HepG2 (cell line): Measurements from ENCODE around the gene F7. TPM values are rescaled to one million over a fixed set of nuclear protein-coding genes. Genes with fewer than 3 reads are reported as not detected.
A peak's percentile ranks its signal among the peaks of the same experiment; 100 is the strongest.

Experiments
- ATAC-seq: fragments of 200-7000 bp; cut with Tn5 transposase; 3 replicates; pipeline ENCODE4 v1.9.1; 2020; ENCODE audit warnings: mild to moderate bottlenecking, moderate library complexity
- Bru-seq: library from RNA; stranded (reverse); fragments of 400-500 nt; gene quantifications from one replicate; lab custom pipeline; 2021; lab: Mats Ljungman, UMichigan
- BruChase-seq, 2 experiments: library from RNA; stranded (reverse); fragments of 400-500 nt; gene quantifications; one replicate each; lab custom pipeline; 2021; lab: Mats Ljungman, UMichigan
- BruUV-seq: library from RNA; stranded (reverse); fragments of 400-500 nt; replicated peaks from 2 replicates; lab custom pipeline; 2021; lab: Mats Ljungman, UMichigan
- CTCF ChIA-PET: fragments of 300-600 bp; formaldehyde crosslinking; extraction: SDS; loops from one replicate; lab custom pipeline; 2021; ENCODE audit warnings: low total read pairs, inconsistent platforms, low intra/inter-chr PET ratio; lab: Yijun Ruan, JAX
- POLR2A ChIA-PET: fragments of 350-600 bp; sonication (Branson Sonifier 250); formaldehyde crosslinking; loops from one replicate; lab custom pipeline; 2020; ENCODE audit warnings: antibody characterized with exemption, inconsistent platforms; lab: Yijun Ruan, JAX
- DNase-seq: peaks from one replicate; pipeline ENCODE4 v3.0.0-alpha.2; 2015; ENCODE audit warnings: low spot score
- FAIRE-seq: peaks from 3 replicates; lab custom pipeline; 2011; peaks lifted over from hg19 to GRCh38; lab: Jason Lieb, UNC
- H2AFZ ChIP-seq: one replicate; pipeline ENCODE4 v1.6.1; 2011; ENCODE audit warnings: low read length, inconsistent platforms
- H3K27ac ChIP-seq: fragments of 300-600 bp; 3 replicates; pipeline ENCODE4 v1.8.0; 2011; ENCODE audit warnings: mixed run types, mild to moderate bottlenecking, mixed read lengths, low read length, inconsistent platforms; ENCODE audit not compliant: insufficient read depth; ENCODE audit errors: extremely low read length
- H3K27me3 ChIP-seq, 2 experiments: fragments of 200-600 bp in 1 of 2; 2 replicates in 1 of 2; 3 replicates in 1 of 2; pipeline versions ENCODE4 v1.6.0 to v1.8.0; 2011; ENCODE audit warnings: low read length in 2 of 2, mild to moderate bottlenecking in 2 of 2, moderate library complexity in 2 of 2, inconsistent platforms in 1 of 2; ENCODE audit not compliant: insufficient read depth in 2 of 2, control insufficient read depth in 1 of 2
- H3K36me3 ChIP-seq, 2 experiments: fragments of 200-600 bp in 1 of 2; replicated peaks in 1 of 2; 2 replicates in 1 of 2; 3 replicates in 1 of 2; pipeline versions ENCODE4 v1.5.1 to v1.8.0; 2011; ENCODE audit warnings: low read length in 2 of 2, inconsistent platforms in 1 of 2; ENCODE audit not compliant: insufficient read depth in 2 of 2, control insufficient read depth in 1 of 2
- H3K4me1 ChIP-seq: 2 replicates; pipeline ENCODE4 v1.5.1; 2012; ENCODE audit warnings: low read length, inconsistent platforms; ENCODE audit not compliant: insufficient read depth
- H3K4me2 ChIP-seq: 2 replicates; pipeline ENCODE4 v1.6.0; 2011; ENCODE audit warnings: low read depth, low read length, inconsistent platforms
- H3K4me3 ChIP-seq, 3 experiments: fragments of 200-600 bp in 1 of 3; sonication (generic), shearing (Covaris generic) in 1 of 3; replicated peaks in 1 of 3; 2 replicates each; pipeline ENCODE4 v1.5.1; 2011 to 2016; ENCODE audit warnings: low read length in 3 of 3, inconsistent platforms in 2 of 3, low read depth in 2 of 3, mild to moderate bottlenecking in 2 of 3, control low read depth in 1 of 3, mixed read lengths in 1 of 3; ENCODE audit not compliant: insufficient read depth in 1 of 3
- H3K79me2 ChIP-seq: one replicate; pipeline ENCODE4 v1.6.1; 2011; ENCODE audit warnings: low read length, inconsistent platforms; ENCODE audit not compliant: insufficient read depth
- H3K9ac ChIP-seq: 2 replicates; pipeline ENCODE4 v1.6.0; 2011; ENCODE audit warnings: mild to moderate bottlenecking, low read depth, low read length, inconsistent platforms; ENCODE audit not compliant: insufficient read depth
- H3K9me3 ChIP-seq: 2 replicates; pipeline ENCODE4 v1.5.1; 2012; ENCODE audit warnings: mild to moderate bottlenecking, low read length
- H4K20me1 ChIP-seq: 2 replicates; pipeline ENCODE4 v1.6.0; 2011; ENCODE audit warnings: inconsistent platforms, mild to moderate bottlenecking, low read length, moderate library complexity; ENCODE audit not compliant: insufficient read depth
- AGO1 ChIP-seq: fragments of 200-400 bp; formaldehyde crosslinking; IDR thresholded peaks from 2 replicates; pipeline ENCODE4 v1.6.1; 2017; ENCODE audit warnings: mild to moderate bottlenecking, low read depth, low read length, moderate library complexity; ENCODE audit not compliant: poor library complexity, severe bottlenecking
- AKAP8 ChIP-seq: sonication (generic); formaldehyde crosslinking; IDR thresholded peaks from 2 replicates; pipeline ENCODE4 v1.5.1; 2020; ENCODE audit warnings: mild to moderate bottlenecking, missing genetic modification reagents
- BCL3 ChIP-seq: sonication (generic); formaldehyde crosslinking; IDR thresholded peaks from 2 replicates; pipeline ENCODE4 v1.5.1; 2020; ENCODE audit warnings: mild to moderate bottlenecking, missing genetic modification reagents, moderate library complexity
- HHEX ChIP-seq: IDR thresholded peaks from 2 replicates; pipeline ENCODE4 v1.6.1; 2016; ENCODE audit warnings: control low read depth
- HIC2 ChIP-seq: sonication (generic); formaldehyde crosslinking; IDR thresholded peaks from 2 replicates; pipeline ENCODE4 v1.9.0; 2022; ENCODE audit warnings: low read depth, missing genetic modification reagents
- KMT2B ChIP-seq: IDR thresholded peaks from 2 replicates; pipeline ENCODE4 v1.6.1; 2016; ENCODE audit warnings: missing genetic modification reagents, missing compliant biosample characterization
- MTA1 ChIP-seq: sonication (generic); formaldehyde crosslinking; IDR thresholded peaks from 2 replicates; pipeline ENCODE4 v1.4.0; 2020; ENCODE audit warnings: missing genetic modification reagents, mild to moderate bottlenecking, borderline replicate concordance
- SCMH1 ChIP-seq: sonication (generic); formaldehyde crosslinking; IDR thresholded peaks from 2 replicates; pipeline ENCODE4 v1.9.0; 2021; ENCODE audit warnings: missing genetic modification reagents, mild to moderate bottlenecking, borderline replicate concordance
- ZNF230 ChIP-seq: sonication (generic); formaldehyde crosslinking; IDR thresholded peaks from 2 replicates; pipeline ENCODE4 v1.4.0; 2020; ENCODE audit warnings: mild to moderate bottlenecking, missing genetic modification reagents
- ZNF879 ChIP-seq: sonication (generic); formaldehyde crosslinking; IDR thresholded peaks from 2 replicates; pipeline ENCODE4 v1.8.1; 2023; ENCODE audit warnings: missing genetic modification reagents
- WGBS: methylation state at CpG from one replicate; pipeline ENCODE4 v1.1.6; 2017; ENCODE audit warnings: low lambda C conversion rate; 5-methylcytosine and 5-hydroxymethylcytosine counted together
- in situ Hi-C: cut with HindIII; loops from 2 replicates; pipeline ENCODE4 v1.10.0; 2017; ENCODE audit warnings: low pct_unique_long_range_greater_than_20kb; ENCODE audit not compliant: extremely low pct_ligation_motif_present
- intact Hi-C: fragments of 100-400 bp; cut with micrococcal nuclease; formaldehyde crosslinking; loops from one replicate; pipeline ENCODE4 v1.10.0; 2022; ENCODE audit not compliant: unreplicated experiment
- long read RNA-seq, 2 experiments: library from RNA in 1 of 2; library from polyadenylated mRNA in 1 of 2; stranded (forward) in 1 of 2; unstranded in 1 of 2; transcript quantifications; one replicate each; pipeline ENCODE4 v2.0.0, GENCODE V29; 2019 to 2022
- polyA minus RNA-seq, 3 experiments: library from RNA; depleted of rRNA, polyadenylated mRNA; stranded (reverse); fragments of >200 nt; gene quantifications; 2 replicates each; pipeline ENCODE4 v1.2.3, GENCODE V29; 2011; ENCODE audit warnings: low replicate concordance in 1 of 3
- polyA plus RNA-seq, 8 experiments: library from polyadenylated mRNA; depleted of rRNA in 3 of 8; stranded (reverse) in 7 of 8; unstranded in 1 of 8; fragments of >200 nt; fragmentation: Illumina TruSeq in 4 of 8; extraction: Trizol in 4 of 8; gene quantifications; 2 replicates each; pipeline versions ENCODE4 v1.2.1 to v1.2.3, GENCODE V29; 2011 to 2016; ENCODE audit warnings: low read depth in 4 of 8, missing spikeins in 1 of 8, mixed read lengths in 1 of 8; ENCODE audit not compliant: insufficient read depth in 1 of 8
- total RNA-seq, 5 experiments: library from RNA; depleted of rRNA; stranded (reverse); fragments of >200 nt; fragmentation: Illumina TruSeq; extraction: Trizol; gene quantifications; 2 replicates each; pipeline ENCODE4 v1.2.3, GENCODE V29; 2016; ENCODE audit warnings: low read depth in 1 of 5
- TF ChIP-seq, protein P1 (sequence below): fragments of 450-650 bp; IDR thresholded peaks from 2 replicates; pipeline ENCODE4 v1.6.1; 2016

The F7 gene
- 7.2 and 12.6 TPM in 2 replicates for total RNA-seq (2016; rRNA removed; fragmentation: Illumina TruSeq; extraction: Trizol)
- 0.61 and 0.71 TPM in 2 replicates for total RNA-seq (2016; cell fraction: cytosol; rRNA removed; fragmentation: Illumina TruSeq; extraction: Trizol; ENCODE audit: low read depth)
- 6.7 and 12.9 TPM in 2 replicates for total RNA-seq (2016; cell fraction: insoluble cytoplasmic fraction; rRNA removed; fragmentation: Illumina TruSeq; extraction: Trizol)
- 1.9 and 2.2 TPM in 2 replicates for total RNA-seq (2016; cell fraction: membrane; rRNA removed; fragmentation: Illumina TruSeq; extraction: Trizol)
- 10.3 and 10.6 TPM in 2 replicates for total RNA-seq (2016; cell fraction: nucleus; rRNA removed; fragmentation: Illumina TruSeq; extraction: Trizol)
- polyA plus RNA-seq (2011; rRNA removed): 26.5 and 39.9 TPM in 2 replicates
- 21.7 and 26.2 TPM in 2 replicates for polyA plus RNA-seq (2011; cell fraction: cytosol; rRNA removed)
- 105 and 121 TPM in 2 replicates for polyA plus RNA-seq (2011; cell fraction: nucleus; rRNA removed)
- 45.9 and 52.4 TPM in 2 replicates for polyA plus RNA-seq (2012)
- 0.51 and 0.52 TPM in 2 replicates for polyA plus RNA-seq (2016; cell fraction: cytosol; fragmentation: Illumina TruSeq; extraction: Trizol; ENCODE audit: low read depth)
- 7.0 and 7.3 TPM in 2 replicates for polyA plus RNA-seq (2016; cell fraction: insoluble cytoplasmic fraction; fragmentation: Illumina TruSeq; extraction: Trizol; ENCODE audit: low read depth)
- 1.1 and 1.6 TPM in 2 replicates for polyA plus RNA-seq (2016; cell fraction: membrane; fragmentation: Illumina TruSeq; extraction: Trizol; ENCODE audit: low read depth)
- 23.6 and 26.7 TPM in 2 replicates for polyA plus RNA-seq (2016; cell fraction: nucleus; fragmentation: Illumina TruSeq; extraction: Trizol; ENCODE audit: insufficient read depth, low read depth)
- polyA minus RNA-seq (2011; rRNA and poly(A)+ RNA removed; ENCODE audit: low replicate concordance): 43.0 TPM in 1 of 2 replicates, not detected in the other
- 8.7 and 12.9 TPM in 2 replicates for polyA minus RNA-seq (2011; cell fraction: cytosol; rRNA and poly(A)+ RNA removed)
- 14.7 and 15.7 TPM in 2 replicates for polyA minus RNA-seq (2011; cell fraction: nucleus; rRNA and poly(A)+ RNA removed)
- percentile 51 among the genes with signal in this experiment for Bru-seq, nascent RNA
- BruChase-seq, experiment 1, labeled RNA remaining after a 6-hour chase: percentile 65 among the genes with signal in this experiment
- percentile 53 among the genes with signal in this experiment for BruChase-seq, experiment 2, labeled RNA remaining after a 2-hour chase
- long read RNA-seq, experiment 1, partial matches to known transcripts: 1 of 7 reads
- long read RNA-seq, experiment 1, other reads (novel, unspliced or antisense): 3 of 7 reads
- long read RNA-seq, experiment 2, transcript F7-201 (8 exons, 2,409 nt): major isoform, 9 of 68 reads
- long read RNA-seq, experiment 2, partial matches to known transcripts: 5 of 68 reads
- long read RNA-seq, experiment 2, other reads (novel, unspliced or antisense): 48 of 68 reads

GRCh38 chr13:113105032-113105920 lies at the start of gene F7:
Gene F7, plus strand, starts transcription at chr13:113105791. Its CDS starts 51 bp downstream, at chr13:113105842.
- H3K4me3 ChIP-seq: peak within 1 kb of the TSS; percentile 60 to 76 (median 75)
- 1% methylated on average over 11 of the region's 17 CpGs for WGBS
- H3K9ac ChIP-seq: peak within 1 kb of the TSS; percentile 78
- DNase-seq (peak; percentile 91), ATAC-seq (peak; percentile 88), FAIRE-seq (peak; percentile 96)
- POLR2A ChIA-PET: interaction anchor here (0.7 to 4.6 kb wide), 10 partner anchors 9 to 174 kb away, joined by 3 to 71 read pairs (median 4); partner anchors contain the start of genes CUL4A and F10
- H3K4me2 ChIP-seq: peak within 1 kb of the TSS; percentile 96
- H3K27me3 ChIP-seq: no peaks in the 10 kb centered on the region
- no TSS peak for BruUV-seq
- no peaks in the 10 kb centered on the region for H3K36me3 ChIP-seq
- no peak within 1 kb of the TSS for H2AFZ ChIP-seq
- in situ Hi-C loops (no loop called here), intact Hi-C loops (loop anchor here (2.0 kb wide), 1 partner anchor 18 kb away; the partner anchor contains the start of gene F10)
- peaks cover 39% of the 10 kb centered on the region for H3K4me1 ChIP-seq
- H3K27ac ChIP-seq: peak within 1 kb of the TSS; percentile 98
- H3K79me2 ChIP-seq: peaks cover 8% of the 10 kb centered on the region
- no peaks in the 10 kb centered on the region for H3K9me3 ChIP-seq
- CTCF ChIA-PET: no interaction called here
- H4K20me1 ChIP-seq: no peaks in the 10 kb centered on the region
- TF ChIP-seq SCMH1 (CRISPR knock-in tag): no peak
- no peak for TF ChIP-seq KMT2B (CRISPR knock-in tag)
- no peak for TF ChIP-seq HHEX (CRISPR knock-in tag)
- TF ChIP-seq HIC2 (CRISPR knock-in tag): peak; percentile 78
- TF ChIP-seq ZNF879: 0 out of 2 replicates have a peak, but pooled peaks have one; percentile 82
- TF ChIP-seq ZNF230 (CRISPR knock-in tag): no peak
- peak; percentile 98 for TF ChIP-seq MTA1 (CRISPR knock-in tag)
- TF ChIP-seq AGO1: no peak
- peak; percentile 90 for TF ChIP-seq AKAP8 (CRISPR knock-in tag)
- TF ChIP-seq BCL3: peak; percentile 83; the same call in 1 of the 2 replicates
- TF ChIP-seq, protein P1, sequence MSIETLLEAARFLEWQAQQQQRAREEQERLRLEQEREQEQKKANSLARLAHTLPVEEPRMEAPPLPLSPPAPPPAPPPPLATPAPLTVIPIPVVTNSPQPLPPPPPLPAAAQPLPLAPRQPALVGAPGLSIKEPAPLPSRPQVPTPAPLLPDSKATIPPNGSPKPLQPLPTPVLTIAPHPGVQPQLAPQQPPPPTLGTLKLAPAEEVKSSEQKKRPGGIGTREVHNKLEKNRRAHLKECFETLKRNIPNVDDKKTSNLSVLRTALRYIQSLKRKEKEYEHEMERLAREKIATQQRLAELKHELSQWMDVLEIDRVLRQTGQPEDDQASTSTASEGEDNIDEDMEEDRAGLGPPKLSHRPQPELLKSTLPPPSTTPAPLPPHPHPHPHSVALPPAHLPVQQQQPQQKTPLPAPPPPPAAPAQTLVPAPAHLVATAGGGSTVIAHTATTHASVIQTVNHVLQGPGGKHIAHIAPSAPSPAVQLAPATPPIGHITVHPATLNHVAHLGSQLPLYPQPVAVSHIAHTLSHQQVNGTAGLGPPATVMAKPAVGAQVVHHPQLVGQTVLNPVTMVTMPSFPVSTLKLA: peak; percentile 40; the same call in 1 of the 2 replicates
